Left ventricle myocardium inferior (tissue), 1 donor: ENCODE results near the gene SCN1A. TPM values are rescaled to one million over a fixed set of nuclear protein-coding genes. Genes with fewer than 3 reads are reported as not detected.

Source experiments
- DNase-seq: peaks from one replicate; pipeline ENCODE4 v3.0.0-alpha.2; 2020
- H3K27ac ChIP-seq: fragments of 200-600 bp; replicated peaks from 2 replicates; pipeline ENCODE4 v1.8.0; 2021
- H3K27me3 ChIP-seq: fragments of 200-600 bp; 2 replicates; pipeline ENCODE4 v1.8.0; 2021; ENCODE audit warnings: low read depth
- H3K36me3 ChIP-seq: fragments of 200-600 bp; 2 replicates; pipeline ENCODE4 v1.8.0; 2021
- H3K4me1 ChIP-seq: fragments of 200-600 bp; 2 replicates; pipeline ENCODE4 v1.8.0; 2021
- H3K4me3 ChIP-seq: fragments of 200-600 bp; 2 replicates; pipeline ENCODE4 v1.8.0; 2021; ENCODE audit warnings: mild to moderate bottlenecking, moderate library complexity
- H3K9me3 ChIP-seq: fragments of 200-600 bp; replicated peaks from 2 replicates; pipeline ENCODE4 v1.8.0; 2021
- CTCF ChIP-seq: fragments of 200-600 bp; IDR thresholded peaks from 2 replicates; pipeline ENCODE4 v1.8.0; 2021; ENCODE audit warnings: antibody characterized with exemption, mild to moderate bottlenecking, borderline replicate concordance
- intact Hi-C: fragments of 100-400 bp; cut with micrococcal nuclease; formaldehyde crosslinking; loops from one replicate; pipeline ENCODE4 v1.11.0; 2022
- total RNA-seq: library from RNA; stranded (reverse); fragmentation: NEBNext Ultra II Directional; extraction: Animal tissue kit (Norgen Biotek cat#: 25700); gene quantifications from one replicate; pipeline ENCODE4 v1.2.1, GENCODE V29; 2021
- donor health status: DM: no; HTN: yes; CAD: no; lungs with severe emphysema.

The SCN1A gene
- total RNA-seq, 1 donor from 2014 or later, result 0.63 TPM

GRCh38 chr2:166031054-166031453 lies 96.8 kb downstream of the SCN1A start:
- no peak for DNase-seq
- no peak overlapping the region for H3K4me3 ChIP-seq
- intact Hi-C loops, result no loop called here
- no peak overlapping the region for H3K27ac ChIP-seq
- H3K9me3 ChIP-seq, result no peaks in the 10 kb centered on the region
- no peaks in the 10 kb centered on the region for H3K4me1 ChIP-seq
- H3K27me3 ChIP-seq, result no peaks in the 10 kb centered on the region
- no peaks in the 10 kb centered on the region for H3K36me3 ChIP-seq
- TF ChIP-seq CTCF, result no peak

GRCh38 chr2:166025313-166025712 lies 102.5 kb downstream of the SCN1A start:
- Histone ChIP-seq H3K4me1 (no peaks in the 10 kb centered on the region), H3K27ac (no peak overlapping the region), H3K9me3 (no peaks in the 10 kb centered on the region), H3K27me3 (no peaks in the 10 kb centered on the region), H3K4me3 (no peak overlapping the region), H3K36me3 (no peaks in the 10 kb centered on the region)
- TF ChIP-seq CTCF, result no peak
- no peak for DNase-seq
- intact Hi-C loops, result no loop called here

GRCh38 chr2:166017208-166017607 lies 110.6 kb downstream of the SCN1A start:
- intact Hi-C loops, result no loop called here
- no peak for DNase-seq
- no peak for TF ChIP-seq CTCF
- H3K36me3 ChIP-seq, result no peaks in the 10 kb centered on the region
- H3K9me3 ChIP-seq, result peaks cover 5% of the 10 kb centered on the region
- H3K4me3 ChIP-seq, result no peak overlapping the region
- no peak overlapping the region for H3K27ac ChIP-seq
- H3K27me3 ChIP-seq, result no peaks in the 10 kb centered on the region
- H3K4me1 ChIP-seq, result no peaks in the 10 kb centered on the region

GRCh38 chr2:166013878-166014277 lies 113.9 kb downstream of the SCN1A start:
- no peak for DNase-seq
- Histone ChIP-seq H3K36me3 (no peaks in the 10 kb centered on the region), H3K9me3 (peaks cover 5% of the 10 kb centered on the region), H3K4me3 (no peak overlapping the region), H3K4me1 (no peaks in the 10 kb centered on the region), H3K27me3 (no peaks in the 10 kb centered on the region), H3K27ac (no peak overlapping the region)
- intact Hi-C loops, result no loop called here
- TF ChIP-seq CTCF, result no peak

GRCh38 chr2:166011660-166012059 lies 116.2 kb downstream of the SCN1A start:
- Histone ChIP-seq H3K9me3 (no peaks in the 10 kb centered on the region), H3K27me3 (no peaks in the 10 kb centered on the region), H3K36me3 (no peaks in the 10 kb centered on the region), H3K4me3 (no peak overlapping the region), H3K27ac (no peak overlapping the region), H3K4me1 (no peaks in the 10 kb centered on the region)
- intact Hi-C loops, result no loop called here
- DNase-seq, result no peak
- TF ChIP-seq CTCF, result no peak

- H3K9me3 ChIP-seq, result no peaks in the 10 kb centered on the region
- TF ChIP-seq CTCF, result no peak
- H3K4me1 ChIP-seq, result no peaks in the 10 kb centered on the region
- no peaks in the 10 kb centered on the region for H3K36me3 ChIP-seq
- no peak for DNase-seq
- H3K27me3 ChIP-seq, result no peaks in the 10 kb centered on the region
- no peak overlapping the region for H3K4me3 ChIP-seq
- no peak overlapping the region for H3K27ac ChIP-seq
- intact Hi-C loops, result no loop called here
These were observed 127.4 kb downstream of the SCN1A start for GRCh38 chr2:166000401-166000800.
